Rectal smooth muscle tissue (tissue), 1 donor: ENCODE data around the gene FARP1.

Experiments
- H3K27ac ChIP-seq: one replicate; pipeline ENCODE4 v1.7.0; 2013; ENCODE audit warnings: low read depth, low read length, inconsistent platforms
- H3K27me3 ChIP-seq: one replicate; pipeline ENCODE4 v1.7.0; 2013; ENCODE audit warnings: low read length; ENCODE audit not compliant: control insufficient read depth, insufficient read depth
- H3K36me3 ChIP-seq: one replicate; pipeline ENCODE4 v1.7.0; 2013; ENCODE audit warnings: low read length; ENCODE audit not compliant: control insufficient read depth, insufficient read depth
- H3K4me1 ChIP-seq: one replicate; pipeline ENCODE4 v1.7.0; 2013; ENCODE audit warnings: low read length; ENCODE audit not compliant: control insufficient read depth, insufficient read depth
- H3K4me3 ChIP-seq: one replicate; pipeline ENCODE4 v1.7.0; 2013; ENCODE audit warnings: low read length
- H3K9ac ChIP-seq: one replicate; pipeline ENCODE4 v1.7.0; 2013; ENCODE audit warnings: low read length

The FARP1 gene

DNA sequence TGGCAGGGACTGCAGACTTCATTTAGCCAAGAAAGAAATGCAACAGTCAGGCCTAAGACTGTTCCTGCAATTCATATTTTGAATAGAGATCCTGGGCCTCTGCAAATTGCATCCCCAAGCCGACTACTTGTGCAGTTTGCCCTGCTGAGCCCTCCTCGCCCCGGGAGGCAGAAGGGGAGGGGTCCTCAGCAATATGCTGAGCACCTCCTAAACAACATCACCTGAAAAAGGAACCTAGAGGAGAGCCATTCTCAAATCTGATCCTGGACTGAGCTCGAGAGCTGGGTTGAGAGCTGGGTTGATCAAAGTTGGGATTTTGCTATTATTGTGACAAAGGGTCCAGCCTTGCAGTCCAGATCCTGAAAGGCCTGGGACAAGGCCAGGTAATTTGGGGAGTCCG, 304.2 kb downstream of the FARP1 start:
- H3K4me1 ChIP-seq = peaks cover 37% of the 10 kb centered on the region
- H3K27ac ChIP-seq = no peak overlapping the region
- H3K36me3 ChIP-seq = no peaks in the 10 kb centered on the region

DNA sequence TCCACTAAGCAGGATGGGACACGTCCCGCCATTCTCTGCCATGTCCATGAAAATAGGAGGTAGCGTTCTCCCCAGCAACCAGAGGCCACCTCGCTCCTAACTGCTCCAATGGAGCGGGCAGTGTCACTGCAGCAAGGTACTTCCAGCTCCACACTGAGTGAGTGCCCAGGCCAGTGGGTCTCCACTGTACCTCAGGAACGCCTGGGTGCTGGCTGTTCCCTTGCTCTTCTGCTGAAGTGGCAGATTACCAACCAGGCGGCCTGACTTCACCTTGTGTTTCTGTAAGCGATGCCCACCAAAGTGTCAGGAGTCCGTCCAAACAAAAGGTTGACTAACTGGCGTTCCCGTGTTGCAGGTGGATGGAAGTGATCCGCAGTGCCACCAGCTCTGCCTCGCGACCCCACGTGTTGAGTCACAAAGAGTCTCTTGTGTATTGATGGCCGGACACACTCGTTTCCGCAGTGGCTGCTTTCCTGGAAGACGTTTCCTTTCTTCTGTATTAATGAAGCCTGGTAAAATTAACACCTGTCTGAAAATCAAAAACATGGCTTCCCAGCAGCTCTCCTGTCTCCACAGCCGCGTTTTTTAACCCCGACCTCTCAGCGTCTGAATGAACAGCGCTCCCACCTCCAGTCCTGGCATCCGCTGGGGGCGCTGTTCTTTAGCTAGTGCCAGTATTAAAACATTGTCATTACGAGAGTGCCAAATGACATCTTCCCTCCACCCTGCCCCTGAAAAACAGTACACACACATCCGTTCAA, 305.2 kb downstream of the FARP1 start:
- peaks cover 40% of the 10 kb centered on the region for H3K4me1 ChIP-seq
- no peak overlapping the region for H3K9ac ChIP-seq
- no peaks in the 10 kb centered on the region for H3K36me3 ChIP-seq
- H3K27me3 ChIP-seq = no peaks in the 10 kb centered on the region
- H3K27ac ChIP-seq = no peak overlapping the region
- H3K4me3 ChIP-seq = no peak overlapping the region

More for the DNA sequence above, 304.2 kb downstream of the FARP1 start:
- Histone ChIP-seq H3K27me3 (no peaks in the 10 kb centered on the region), H3K9ac (no peak overlapping the region), H3K4me3 (no peak overlapping the region)

DNA sequence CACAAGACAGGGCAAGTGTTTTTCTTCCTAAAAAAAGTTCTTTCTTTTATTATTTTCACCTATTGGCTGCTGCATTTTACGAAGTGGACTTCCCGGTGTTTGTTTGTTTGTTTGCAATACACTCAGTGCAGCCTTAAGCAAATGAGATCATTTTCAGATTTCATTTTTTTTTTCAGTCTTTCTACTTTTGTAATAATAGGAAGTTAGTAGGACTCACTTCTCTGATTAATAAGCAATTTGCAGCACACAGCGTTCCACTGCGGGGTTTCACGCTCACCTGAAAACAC, 305.7 kb downstream of the FARP1 start:
- no peak overlapping the region for H3K9ac ChIP-seq
- no peaks in the 10 kb centered on the region for H3K36me3 ChIP-seq
- H3K4me1 ChIP-seq = peaks cover 40% of the 10 kb centered on the region
- H3K27me3 ChIP-seq = no peaks in the 10 kb centered on the region
- H3K27ac ChIP-seq = peak overlapping the region; percentile 79
- H3K4me3 ChIP-seq = no peak overlapping the region

DNA sequence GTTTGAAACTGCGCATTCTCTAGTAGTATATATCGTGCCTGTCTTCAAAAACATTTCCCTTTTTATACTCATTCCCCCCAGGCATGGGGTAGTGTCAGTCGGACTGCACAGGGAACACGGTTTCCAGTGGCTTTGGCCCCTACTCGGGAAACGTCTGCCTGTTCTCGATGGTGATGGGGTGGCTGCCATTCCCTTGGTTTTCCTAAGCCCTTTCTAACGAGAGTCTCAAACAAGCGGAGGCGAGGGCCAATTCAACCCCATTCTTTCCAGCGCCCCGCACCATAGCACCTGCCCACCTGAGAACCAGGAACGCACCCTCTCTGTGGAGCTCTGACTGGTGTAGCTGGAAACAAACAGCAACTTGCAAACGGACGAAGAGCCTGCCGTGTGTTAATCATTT, 306.4 kb downstream of the FARP1 start:
- Histone ChIP-seq H3K36me3 (no peaks in the 10 kb centered on the region), H3K4me1 (peaks cover 40% of the 10 kb centered on the region), H3K9ac (no peak overlapping the region), H3K27me3 (no peaks in the 10 kb centered on the region), H3K4me3 (no peak overlapping the region), H3K27ac (peak overlapping the region; percentile 79)

DNA sequence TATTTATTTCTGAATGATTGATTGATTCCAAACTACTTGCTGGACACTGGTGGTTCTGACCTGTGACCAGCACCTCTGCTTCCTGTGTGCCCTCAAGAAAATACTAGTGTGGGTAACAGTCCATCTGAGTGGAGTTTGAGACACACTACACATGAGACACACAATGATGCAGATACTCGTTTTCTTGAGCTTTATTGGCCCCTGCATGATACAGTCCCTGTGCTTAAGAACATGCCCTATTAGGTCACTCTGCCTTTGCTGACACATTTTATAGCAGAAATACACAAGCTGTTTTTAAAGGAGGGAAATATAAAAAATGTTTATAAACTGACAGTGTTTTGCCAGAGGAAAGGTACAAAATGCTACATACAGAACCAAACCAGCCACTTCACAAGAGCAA, 307.1 kb downstream of the FARP1 start:
- H3K4me3 ChIP-seq = no peak overlapping the region
- H3K27me3 ChIP-seq = no peaks in the 10 kb centered on the region
- H3K4me1 ChIP-seq = peaks cover 45% of the 10 kb centered on the region
- H3K36me3 ChIP-seq = no peaks in the 10 kb centered on the region
- peak overlapping the region; percentile 79 for H3K27ac ChIP-seq
- H3K9ac ChIP-seq = no peak overlapping the region

DNA sequence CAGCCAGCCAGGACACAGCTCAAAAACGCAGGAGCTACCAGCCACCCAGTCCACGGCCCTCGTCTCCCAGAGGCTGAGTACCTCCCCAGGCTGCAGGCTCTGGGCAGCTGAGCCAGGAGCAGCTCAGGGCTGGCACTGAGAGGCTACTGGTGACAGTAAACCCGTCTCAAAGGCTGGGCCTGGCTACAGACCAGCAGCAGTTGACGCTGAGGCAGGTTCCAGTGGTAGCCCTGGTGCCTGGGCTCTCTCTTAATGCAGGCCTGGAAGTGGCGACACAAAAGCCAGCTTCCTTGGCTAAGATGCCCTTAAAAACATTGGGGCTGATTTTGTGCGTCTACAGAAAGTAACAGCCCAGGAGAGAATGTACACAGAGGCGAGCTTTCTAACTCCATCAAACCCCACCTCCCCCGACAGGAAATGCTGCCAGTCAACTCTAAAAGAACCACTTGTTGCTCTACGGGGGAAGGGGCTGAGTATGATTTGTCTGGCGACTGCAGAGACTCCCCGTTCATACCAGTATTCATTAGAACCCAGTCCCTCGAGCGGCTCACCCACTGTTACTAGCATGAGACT, 307.7 kb downstream of the FARP1 start:
- no peak overlapping the region for H3K9ac ChIP-seq

DNA sequence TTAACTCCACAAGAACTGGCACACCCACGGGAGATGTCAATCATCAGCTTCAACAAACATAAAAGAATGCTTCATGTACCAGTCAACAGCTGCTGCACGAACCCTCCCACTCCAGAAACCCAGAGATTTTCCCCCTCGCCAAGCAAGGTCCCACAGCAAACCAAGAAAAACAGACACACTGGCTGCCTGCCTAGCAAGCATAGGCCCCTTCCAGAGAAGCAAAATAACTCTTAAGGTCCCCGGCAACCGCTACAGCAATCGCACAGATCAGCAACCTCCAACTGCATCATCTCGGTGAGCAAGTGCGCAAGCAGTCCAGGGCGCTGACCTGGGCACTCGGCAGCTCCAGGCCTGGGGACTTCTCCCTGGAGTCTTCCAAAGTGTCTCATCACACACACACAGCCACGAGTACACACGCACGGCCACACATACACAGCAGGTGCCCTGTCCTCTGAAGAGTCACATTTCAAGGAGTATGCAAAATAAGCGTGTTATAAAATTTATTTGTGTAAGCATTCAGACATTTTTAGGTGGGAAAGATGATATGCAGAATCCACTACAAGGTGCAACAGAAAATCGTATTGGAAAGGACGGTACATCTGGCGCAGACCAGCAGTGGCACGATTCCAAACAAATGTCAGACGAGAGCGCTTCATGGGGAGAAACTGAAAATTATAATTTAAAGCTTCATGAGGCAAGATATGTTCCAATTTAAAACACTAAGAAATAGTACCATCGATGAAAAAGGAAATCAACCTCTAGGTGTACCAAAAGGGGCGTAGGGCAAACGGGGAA, 309.0 kb downstream of the FARP1 start:
- no peak overlapping the region for H3K4me3 ChIP-seq
- H3K27ac ChIP-seq = peak overlapping the region; percentile 79
- peaks cover 9% of the 10 kb centered on the region for H3K36me3 ChIP-seq
- no peak overlapping the region for H3K9ac ChIP-seq
- peaks cover 42% of the 10 kb centered on the region for H3K4me1 ChIP-seq
- H3K27me3 ChIP-seq = no peaks in the 10 kb centered on the region

More for the DNA sequence above, 307.7 kb downstream of the FARP1 start:
- H3K36me3 ChIP-seq = no peaks in the 10 kb centered on the region
- H3K27me3 ChIP-seq = no peaks in the 10 kb centered on the region
- H3K4me1 ChIP-seq = peaks cover 42% of the 10 kb centered on the region
- H3K4me3 ChIP-seq = no peak overlapping the region
- peak overlapping the region; percentile 79 for H3K27ac ChIP-seq

DNA sequence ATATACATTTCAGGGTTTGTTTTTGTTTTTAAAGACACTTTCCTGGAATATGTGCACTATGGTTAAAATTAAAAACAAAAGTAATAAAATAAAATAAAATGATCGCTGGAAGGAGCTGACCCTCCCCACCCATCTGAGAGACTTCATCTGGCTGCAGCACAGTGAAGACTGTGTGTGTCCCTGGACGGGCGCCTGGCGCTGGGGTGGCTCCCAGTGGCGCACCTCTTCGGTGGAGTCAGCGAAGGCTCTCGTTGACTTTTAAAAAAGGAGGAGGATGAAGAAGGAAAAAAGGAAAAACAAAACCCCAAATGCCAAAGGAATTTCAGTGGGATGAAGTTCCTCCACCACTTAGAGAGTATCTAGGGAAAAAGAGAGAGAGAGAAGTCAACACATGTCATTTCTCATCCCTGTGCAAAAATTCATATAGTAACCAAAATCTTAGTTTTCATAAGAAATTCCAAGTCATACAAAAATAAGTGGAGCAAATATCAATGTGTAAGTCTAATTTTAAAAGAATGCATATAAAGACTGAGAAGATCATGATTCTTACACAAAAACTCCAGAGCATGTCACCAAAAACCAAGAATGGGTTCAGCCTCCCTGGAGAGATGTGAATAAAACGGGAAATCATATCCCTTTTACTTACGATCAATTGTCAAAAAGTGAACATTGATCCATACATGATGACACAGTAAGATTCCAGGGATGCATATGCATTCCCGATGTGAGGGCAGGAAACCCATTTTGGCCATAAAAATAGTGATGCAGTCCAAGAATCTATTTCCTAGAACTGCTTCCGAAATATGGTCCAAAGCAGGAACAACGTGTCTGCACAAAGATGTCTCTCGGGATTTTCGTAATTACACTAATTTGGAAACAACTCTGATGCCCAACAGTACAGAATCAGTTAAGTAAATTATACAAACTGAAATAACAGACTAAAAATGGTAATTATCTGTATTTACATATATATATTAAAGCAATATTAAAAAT, 310.3 kb downstream of the FARP1 start:
- H3K4me1 ChIP-seq = peaks cover 42% of the 10 kb centered on the region
- H3K4me3 ChIP-seq = no peak overlapping the region
- no peaks in the 10 kb centered on the region for H3K27me3 ChIP-seq
- no peak overlapping the region for H3K9ac ChIP-seq
- peak overlapping the region; percentile 79 for H3K27ac ChIP-seq
- H3K36me3 ChIP-seq = peaks cover 13% of the 10 kb centered on the region

DNA sequence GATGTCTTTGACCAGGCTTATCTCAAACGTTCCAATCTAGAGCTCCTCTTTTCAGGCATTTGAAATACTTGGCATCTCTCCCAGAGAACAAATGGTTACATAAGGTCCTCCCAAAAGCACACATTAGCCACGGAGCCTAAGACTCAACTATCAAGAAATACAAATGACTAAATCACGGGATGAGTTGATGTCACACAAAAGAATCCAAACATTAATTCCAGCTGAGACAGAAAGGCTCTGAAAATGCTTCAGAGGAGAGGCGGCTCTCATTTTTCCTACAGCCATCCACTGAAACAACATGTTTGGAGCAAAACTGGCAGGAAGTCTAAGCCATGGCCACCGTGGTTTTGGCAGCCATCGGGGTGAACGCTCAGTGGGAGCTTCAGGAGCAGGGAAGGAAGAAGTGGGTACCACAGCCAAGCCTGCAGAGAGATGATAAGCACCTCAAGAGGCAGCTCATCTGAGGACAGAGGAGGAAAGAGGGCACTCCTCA, 311.5 kb downstream of the FARP1 start:
- Histone ChIP-seq H3K4me3 (no peak overlapping the region), H3K36me3 (peaks cover 20% of the 10 kb centered on the region), H3K9ac (no peak overlapping the region), H3K4me1 (peaks cover 34% of the 10 kb centered on the region), H3K27ac (peak overlapping the region; percentile 78), H3K27me3 (no peaks in the 10 kb centered on the region)

DNA sequence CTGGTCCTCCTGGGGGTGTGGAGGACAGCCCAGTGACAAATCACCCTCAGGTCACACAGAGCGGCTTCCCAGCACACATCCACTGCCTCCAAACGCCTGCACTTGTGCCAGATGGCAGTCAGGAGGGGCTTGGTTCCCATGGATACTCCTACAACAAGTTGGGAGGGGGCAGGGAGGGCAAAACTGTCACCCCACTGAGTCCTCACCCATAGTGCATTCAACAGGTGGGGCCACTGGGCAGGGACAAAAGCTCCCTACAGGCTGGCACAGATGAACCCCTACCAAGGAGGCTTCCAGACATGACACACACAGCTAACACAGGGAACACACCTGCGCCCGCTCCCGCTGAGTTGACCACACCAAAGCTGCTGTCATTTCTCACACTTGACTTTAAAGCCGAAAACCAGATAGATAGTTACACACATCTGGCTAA, 313.5 kb downstream of the FARP1 start:
- H3K27me3 ChIP-seq = no peaks in the 10 kb centered on the region
- H3K27ac ChIP-seq = peak overlapping the region; percentile 32
- H3K36me3 ChIP-seq = peaks cover 32% of the 10 kb centered on the region
- H3K4me1 ChIP-seq = peaks cover 15% of the 10 kb centered on the region
- H3K4me3 ChIP-seq = no peak overlapping the region
- no peak overlapping the region for H3K9ac ChIP-seq

DNA sequence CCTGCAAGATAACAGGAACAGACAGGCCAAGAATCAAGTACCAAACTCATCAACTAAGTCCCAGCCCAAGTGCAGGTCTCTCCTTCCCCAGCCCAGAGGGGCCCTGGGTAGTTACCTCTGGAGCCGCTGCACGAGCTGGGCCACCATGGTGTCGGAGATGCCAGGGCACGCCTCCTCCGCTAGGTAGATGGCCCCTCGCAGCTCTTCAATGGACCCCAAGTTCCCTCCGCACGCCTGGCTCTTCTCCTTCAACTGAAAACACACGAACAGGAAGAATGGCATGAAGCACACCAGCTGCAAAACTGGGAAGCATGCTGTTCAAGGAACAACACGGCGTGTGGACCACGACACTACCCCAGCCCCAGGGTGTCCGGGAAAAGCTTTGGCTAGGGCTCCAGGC, 314.2 kb downstream of the FARP1 start:
- H3K27me3 ChIP-seq = no peaks in the 10 kb centered on the region
- H3K4me1 ChIP-seq = peaks cover 9% of the 10 kb centered on the region
- no peak overlapping the region for H3K4me3 ChIP-seq
- H3K36me3 ChIP-seq = peaks cover 35% of the 10 kb centered on the region
- H3K9ac ChIP-seq = no peak overlapping the region
- H3K27ac ChIP-seq = no peak overlapping the region

DNA sequence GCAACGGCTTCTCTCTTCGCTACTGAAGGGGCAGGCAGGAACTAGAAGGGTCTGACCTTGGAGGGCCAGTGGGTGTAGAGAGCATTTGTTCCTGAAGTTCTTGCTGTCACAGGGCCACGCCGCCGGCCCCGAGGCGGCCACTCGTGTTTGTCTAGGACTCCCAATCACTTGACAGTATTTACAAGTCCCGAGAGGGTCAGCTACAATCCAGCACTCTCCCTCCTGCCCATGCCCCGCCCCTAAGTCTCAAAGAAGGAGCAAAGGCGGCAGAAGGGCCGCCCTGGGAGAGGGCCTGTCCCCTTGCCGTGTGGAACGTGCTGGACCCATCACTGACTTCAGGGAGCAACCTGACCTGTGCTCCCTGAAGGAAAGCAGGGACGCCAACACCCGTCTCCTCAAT, 315.5 kb downstream of the FARP1 start:
- H3K9ac ChIP-seq = no peak overlapping the region
- peaks cover 9% of the 10 kb centered on the region for H3K4me1 ChIP-seq
- H3K36me3 ChIP-seq = peaks cover 37% of the 10 kb centered on the region
- H3K27me3 ChIP-seq = no peaks in the 10 kb centered on the region
- H3K4me3 ChIP-seq = no peak overlapping the region
- H3K27ac ChIP-seq = no peak overlapping the region
